Bronchial epithelial cell (primary cell): ENCODE results near the gene ABHD16A. TPM values are rescaled to one million over a fixed set of nuclear protein-coding genes. Genes with fewer than 3 reads are reported as not detected.

Source experiments
- DNase-seq: peaks from one replicate; pipeline ENCODE4 v3.0.0-alpha.2; 2010; ENCODE audit warnings: low read depth
- FAIRE-seq: peaks from 2 replicates; lab custom pipeline; 2011; peaks lifted over from hg19 to GRCh38; lab: Jason Lieb, UNC
- H3K27me3 ChIP-seq: 2 replicates; pipeline ENCODE4 v1.5.1; 2011; ENCODE audit warnings: low read length; ENCODE audit not compliant: control insufficient read depth, insufficient read depth
- H3K36me3 ChIP-seq: 2 replicates; pipeline ENCODE4 v1.5.1; 2011; ENCODE audit warnings: low read length; ENCODE audit not compliant: control insufficient read depth, insufficient read depth
- H3K4me3 ChIP-seq: 2 replicates; pipeline ENCODE4 v1.5.1; 2011; ENCODE audit warnings: mild to moderate bottlenecking, low read depth, low read length, control low read depth
- CTCF ChIP-seq: IDR thresholded peaks from 2 replicates; pipeline ENCODE4 v1.5.1; 2011; ENCODE audit warnings: mild to moderate bottlenecking, moderate library complexity, low read length, control low read depth, inconsistent platforms; ENCODE audit not compliant: insufficient read depth, severe bottlenecking
- total RNA-seq: library from RNA; depleted of rRNA; stranded (reverse); fragments of >200 nt; gene quantifications from 2 replicates; pipeline ENCODE4 v1.2.1, GENCODE V29; 2014

ABHD16A gene
- total RNA-seq, 1 donor from 2014 or later: 32.9 TPM

- no peaks in the 10 kb centered on the region for H3K36me3 ChIP-seq
- no peak for TF ChIP-seq CTCF
- H3K27me3 ChIP-seq: no peaks in the 10 kb centered on the region
- FAIRE-seq (no peak), DNase-seq (no peak)
- no peak overlapping the region for H3K4me3 ChIP-seq
Observed at GRCh38 chr6:31677955-31678354, 25.2 kb downstream of the ABHD16A start.

DNA sequence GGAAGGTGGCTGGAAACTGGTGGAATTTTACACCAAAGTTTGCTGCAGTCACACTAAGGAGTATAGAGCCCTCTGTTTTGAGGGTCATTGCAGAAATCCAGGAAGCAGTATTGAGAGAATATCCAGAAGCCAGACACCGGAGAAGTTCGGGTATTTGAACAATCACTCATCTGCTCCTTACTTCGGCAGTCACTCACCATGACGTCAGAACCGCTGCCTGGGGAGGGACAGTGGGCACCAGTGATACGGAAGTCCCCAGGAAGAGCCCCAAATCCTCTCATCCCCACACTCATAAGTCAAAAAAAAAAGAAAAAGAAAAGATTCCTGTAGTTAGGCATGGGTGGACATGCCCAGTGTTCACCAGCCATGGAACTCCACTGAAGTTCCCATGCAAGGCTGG is 26.2 kb downstream of the ABHD16A start:
- no peak for TF ChIP-seq CTCF
- Histone ChIP-seq H3K36me3 (peaks cover 4% of the 10 kb centered on the region), H3K4me3 (no peak overlapping the region), H3K27me3 (no peaks in the 10 kb centered on the region)
- DNase-seq (peak; percentile 37), FAIRE-seq (no peak)

- no peak overlapping the region for H3K4me3 ChIP-seq
- no peak for FAIRE-seq
- peaks cover 9% of the 10 kb centered on the region for H3K36me3 ChIP-seq
- TF ChIP-seq CTCF: no peak
- H3K27me3 ChIP-seq: no peaks in the 10 kb centered on the region
- no peak for DNase-seq
Observed at GRCh38 chr6:31676322-31676903, 26.7 kb downstream of the ABHD16A start.

DNA sequence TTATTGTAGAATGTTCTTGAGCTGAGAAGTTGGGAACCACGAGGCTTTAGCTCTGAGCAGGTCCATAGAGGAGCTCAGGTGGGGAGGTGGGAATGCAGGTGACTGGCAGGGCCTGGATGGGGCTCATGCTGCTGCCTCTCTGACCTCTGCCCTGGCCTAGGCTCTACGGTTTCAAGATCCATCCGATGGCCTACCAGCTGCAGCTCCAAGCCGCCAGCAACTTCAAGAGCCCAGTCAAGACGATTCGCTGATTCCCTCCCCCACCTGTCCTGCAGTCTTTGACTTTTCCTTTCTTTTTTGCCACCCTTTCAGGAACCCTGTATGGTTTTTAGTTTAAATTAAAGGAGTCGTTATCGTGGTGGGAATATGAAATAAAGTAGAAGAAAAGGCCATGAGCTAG is 33.4 kb downstream of the ABHD16A start, which contains the start of gene LY6G5B:
LY6G5B (plus strand) TSS at position 301 of the 400 bp plus-strand sequence. CDS start 975 bp downstream, outside the sequence.
- Histone ChIP-seq H3K27me3 (no peaks in the 10 kb centered on the region), H3K4me3 (no peak within 1 kb of the TSS), H3K36me3 (peaks cover 33% of the 10 kb centered on the region)
- FAIRE-seq: no peak
- no peak for DNase-seq
- TF ChIP-seq CTCF: no peak

- DNase-seq (no peak), FAIRE-seq (no peak)
- peaks cover 26% of the 10 kb centered on the region for H3K36me3 ChIP-seq
- no peak for TF ChIP-seq CTCF
- peak overlapping the region; percentile 85 for H3K4me3 ChIP-seq
- no peaks in the 10 kb centered on the region for H3K27me3 ChIP-seq
Observed at GRCh38 chr6:31666337-31666965, 36.7 kb downstream of the ABHD16A start.
